ENCODE results near the gene MAP1LC3B.

Gene MAP1LC3B

GRCh38 chr16:87426423-87427215 is 34.5 kb downstream of the MAP1LC3B start:
- Histone ChIP-seq H3K27me3 (ENCODE audit: insufficient read depth, low read length, poor library complexity, severe bottlenecking) (no peaks in the 10 kb centered on the region), H3K36me3 (ENCODE audit: insufficient read depth, low read length) (no peaks in the 10 kb centered on the region), H3K9me3 (ENCODE audit: insufficient read depth, low read depth, low read length) (no peaks in the 10 kb centered on the region), H3K79me2 (ENCODE audit: insufficient read depth, low read length) (no peaks in the 10 kb centered on the region), H2AFZ (ENCODE audit: low read length) (no peak overlapping the region), H3K4me3 (ENCODE audit: low read length, poor library complexity, severe bottlenecking) (no peak overlapping the region), H3K9ac (ENCODE audit: low read depth, low read length, poor library complexity, severe bottlenecking) (no peak overlapping the region), H3F3A (ENCODE audit: low read depth) (no peaks in the 10 kb centered on the region), H3K9me2 (replicated peaks; ENCODE audit: low read depth, low read length) (no peaks in the 10 kb centered on the region), H3K4me1 (ENCODE audit: insufficient read depth, low read length, poor library complexity, severe bottlenecking) (peaks cover 13% of the 10 kb centered on the region), H3K4me2 (ENCODE audit: low read depth, low read length, poor library complexity, severe bottlenecking) (no peak overlapping the region), H4K20me1 (ENCODE audit: insufficient read depth, low read length, poor library complexity, severe bottlenecking) (no peaks in the 10 kb centered on the region)
- no peak for TF ChIP-seq EZH2phosphoT487 (IDR thresholded peaks at IDR 0.05; ENCODE audit: borderline replicate concordance)
- no peak for TF ChIP-seq CTCF (conservative IDR thresholded peaks at IDR 0.05; ENCODE audit: low read length)

- no peaks in the 10 kb centered on the region for H3K79me2 ChIP-seq (ENCODE audit: insufficient read depth, low read length)
- no peaks in the 10 kb centered on the region for H4K20me1 ChIP-seq (ENCODE audit: insufficient read depth, low read length, poor library complexity, severe bottlenecking)
- H3F3A ChIP-seq (ENCODE audit: low read depth) = no peaks in the 10 kb centered on the region
- no peaks in the 10 kb centered on the region for H3K9me3 ChIP-seq (ENCODE audit: insufficient read depth, low read depth, low read length)
- H3K36me3 ChIP-seq (ENCODE audit: insufficient read depth, low read length) = no peaks in the 10 kb centered on the region
- no peak overlapping the region for H3K9ac ChIP-seq (ENCODE audit: low read depth, low read length, poor library complexity, severe bottlenecking)
- TF ChIP-seq CTCF (conservative IDR thresholded peaks at IDR 0.05; ENCODE audit: low read length) (no peak), EZH2phosphoT487 (IDR thresholded peaks at IDR 0.05; ENCODE audit: borderline replicate concordance) (no peak)
- no peak overlapping the region for H2AFZ ChIP-seq (ENCODE audit: low read length)
- no peak overlapping the region for H3K4me2 ChIP-seq (ENCODE audit: low read depth, low read length, poor library complexity, severe bottlenecking)
- no peak overlapping the region for H3K4me3 ChIP-seq (ENCODE audit: low read length, poor library complexity, severe bottlenecking)
- peaks cover 19% of the 10 kb centered on the region for H3K4me1 ChIP-seq (ENCODE audit: insufficient read depth, low read length, poor library complexity, severe bottlenecking)
- no peaks in the 10 kb centered on the region for H3K9me2 ChIP-seq (replicated peaks; ENCODE audit: low read depth, low read length)
- H3K27me3 ChIP-seq (ENCODE audit: insufficient read depth, low read length, poor library complexity, severe bottlenecking) = no peaks in the 10 kb centered on the region
These were observed 39.8 kb downstream of the MAP1LC3B start for GRCh38 chr16:87431926-87432325.

GRCh38 chr16:87432330-87432915 is 40.3 kb downstream of the MAP1LC3B start:
- Histone ChIP-seq H3K9ac (ENCODE audit: low read depth, low read length, poor library complexity, severe bottlenecking) (no peak overlapping the region), H3K79me2 (ENCODE audit: insufficient read depth, low read length) (no peaks in the 10 kb centered on the region), H4K20me1 (ENCODE audit: insufficient read depth, low read length, poor library complexity, severe bottlenecking) (no peaks in the 10 kb centered on the region), H2AFZ (ENCODE audit: low read length) (no peak overlapping the region), H3F3A (ENCODE audit: low read depth) (no peaks in the 10 kb centered on the region), H3K9me2 (replicated peaks; ENCODE audit: low read depth, low read length) (no peaks in the 10 kb centered on the region), H3K4me2 (ENCODE audit: low read depth, low read length, poor library complexity, severe bottlenecking) (no peak overlapping the region), H3K36me3 (ENCODE audit: insufficient read depth, low read length) (no peaks in the 10 kb centered on the region), H3K4me1 (ENCODE audit: insufficient read depth, low read length, poor library complexity, severe bottlenecking) (peaks cover 19% of the 10 kb centered on the region), H3K9me3 (ENCODE audit: insufficient read depth, low read depth, low read length) (no peaks in the 10 kb centered on the region), H3K4me3 (ENCODE audit: low read length, poor library complexity, severe bottlenecking) (no peak overlapping the region), H3K27me3 (ENCODE audit: insufficient read depth, low read length, poor library complexity, severe bottlenecking) (no peaks in the 10 kb centered on the region)
- TF ChIP-seq EZH2phosphoT487 (IDR thresholded peaks at IDR 0.05; ENCODE audit: borderline replicate concordance) = no peak

Measured in Loucy (cell line).